ENCODE measurements around the gene AOAH. TPM values are rescaled to one million over a fixed set of nuclear protein-coding genes. Genes with fewer than 3 reads are reported as not detected.

The AOAH gene
- total RNA-seq, 1 experiment from 2014 or later = 0.39 TPM

DNA sequence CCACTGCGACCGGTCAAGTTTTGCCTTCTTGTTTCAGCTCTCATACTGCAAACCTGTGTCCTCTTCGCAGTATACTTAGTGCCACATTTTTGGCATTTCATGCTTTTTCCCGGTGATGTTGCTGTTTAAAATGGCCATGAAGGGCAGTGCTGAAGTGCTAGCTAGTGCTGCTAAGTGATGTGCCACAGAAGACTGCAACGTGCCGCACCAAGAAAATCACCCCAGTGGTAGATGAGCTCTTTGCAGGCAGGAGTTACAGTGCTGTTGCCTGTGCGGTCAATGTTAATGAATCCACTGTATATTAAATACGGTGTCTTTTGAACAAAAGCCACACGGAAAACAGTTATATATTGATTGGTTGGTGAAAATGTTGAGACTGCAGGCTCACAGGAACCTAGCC lies 214.3 kb downstream of the AOAH start:
- H3K56ac ChIP-seq (ENCODE audit: insufficient read length, low read depth, low read length) = no peak overlapping the region
- no peaks in the 10 kb centered on the region for H3K27me3 ChIP-seq (ENCODE audit: insufficient read depth, low read length)
- no peak overlapping the region for H4K91ac ChIP-seq (ENCODE audit: insufficient read length, low read depth, low read length)
- no peaks in the 10 kb centered on the region for H3K79me1 ChIP-seq (ENCODE audit: insufficient read depth, low read depth, low read length, poor library complexity, severe bottlenecking)
- no peak overlapping the region for H3K9ac ChIP-seq (ENCODE audit: extremely low read depth, insufficient read length, low read length)
- H4K8ac ChIP-seq (replicated peaks; ENCODE audit: insufficient read length, low read depth, low read length) = no peak overlapping the region
- no peak overlapping the region for H3T11ph ChIP-seq (ENCODE audit: low read length)
- no peak overlapping the region for H3K4ac ChIP-seq (ENCODE audit: low read depth, low read length)
- H2BK20ac ChIP-seq (ENCODE audit: low read depth, low read length, poor library complexity, severe bottlenecking) = no peak overlapping the region
- DNase-seq = peak; percentile 43
- H3K18ac ChIP-seq (ENCODE audit: insufficient read length, low read depth, low read length) = no peak overlapping the region
- no peaks in the 10 kb centered on the region for H4K20me1 ChIP-seq (ENCODE audit: control insufficient read depth, insufficient read depth, insufficient read length)
- no peak overlapping the region for H2BK5ac ChIP-seq (ENCODE audit: insufficient read length, low read length)
- H3K4me2 ChIP-seq (ENCODE audit: insufficient read depth, insufficient read length, low read length) = no peak overlapping the region
- Mint-ChIP-seq H3K4me1 (peaks cover 7 to 13% of the 10 kb centered on the region in 2 experiments), H3K27ac (peak overlapping the region in 1 of 3 experiments; percentile 64; a peak in 1 of 7 replicates), H3K27me3 (ENCODE audit: low read depth) (no peaks in the 10 kb centered on the region), H3K36me3 (ENCODE audit: insufficient read depth in 1 of 3, low read depth in 3 of 3) (peaks cover 0 to 3% (median 0%) of the 10 kb centered on the region in 3 experiments; a peak in 2 of 7 replicates), H3K4me3 (no peak overlapping the region), H3K9me3 (no peaks in the 10 kb centered on the region; a peak in 1 of 5 replicates)
- no peaks in the 10 kb centered on the region for H3K23me2 ChIP-seq (ENCODE audit: insufficient read length, low read depth, low read length, poor library complexity, severe bottlenecking)
- TF ChIP-seq CTCF (conservative IDR thresholded peaks at IDR 0.05) = peak; percentile 30; the same call in 1 of the 3 replicates
- H2AK5ac ChIP-seq (ENCODE audit: insufficient read length, low read length) = no peak overlapping the region
- H3K23ac ChIP-seq (ENCODE audit: insufficient read length, low read depth, low read length) = no peak overlapping the region
- H2AFZ ChIP-seq (ENCODE audit: low read length) = no peak overlapping the region
- no peak overlapping the region for H3K27ac ChIP-seq (ENCODE audit: insufficient read length, low read depth, low read length)
- H3K79me2 ChIP-seq (ENCODE audit: insufficient read depth, low read length) = no peaks in the 10 kb centered on the region
- no peaks in the 10 kb centered on the region for H3K4me1 ChIP-seq (ENCODE audit: insufficient read depth, low read length)
- no peaks in the 10 kb centered on the region for H3K9me3 ChIP-seq (ENCODE audit: control insufficient read depth, low read depth, low read length)
- H2BK15ac ChIP-seq (ENCODE audit: low read depth, low read length) = no peak overlapping the region
- no peak overlapping the region for H4K5ac ChIP-seq (ENCODE audit: insufficient read length, low read depth, low read length)
- H3K14ac ChIP-seq (ENCODE audit: insufficient read depth, low read length) = no peak overlapping the region
- H2BK12ac ChIP-seq (ENCODE audit: insufficient read length, low read depth, low read length) = no peak overlapping the region
- H2BK120ac ChIP-seq (ENCODE audit: low read depth, low read length, poor library complexity, severe bottlenecking) = no peak overlapping the region
- WGBS (ENCODE audit: extremely low coverage, insufficient read length, low lambda C conversion rate) = no CpG with 5 or more reads among the region's 9 CpGs

All from H9 (cell line).